C4-2B (cell line): ENCODE measurements around the gene FAM193A.

Experiments
- H3K27ac ChIP-seq: fragments of 450-650 bp; 2 replicates; pipeline ENCODE4 v1.5.1; 2017
- ZFX ChIP-seq: fragments of 450-650 bp; IDR thresholded peaks from 2 replicates; pipeline ENCODE4 v1.6.1; 2017
- TF ChIP-seq, protein P1 (sequence below): fragments of 450-650 bp; conservative IDR thresholded peaks from 2 replicates; pipeline ENCODE4 v1.5.1; 2017; ENCODE audit warnings: mild to moderate bottlenecking

FAM193A gene

DNA sequence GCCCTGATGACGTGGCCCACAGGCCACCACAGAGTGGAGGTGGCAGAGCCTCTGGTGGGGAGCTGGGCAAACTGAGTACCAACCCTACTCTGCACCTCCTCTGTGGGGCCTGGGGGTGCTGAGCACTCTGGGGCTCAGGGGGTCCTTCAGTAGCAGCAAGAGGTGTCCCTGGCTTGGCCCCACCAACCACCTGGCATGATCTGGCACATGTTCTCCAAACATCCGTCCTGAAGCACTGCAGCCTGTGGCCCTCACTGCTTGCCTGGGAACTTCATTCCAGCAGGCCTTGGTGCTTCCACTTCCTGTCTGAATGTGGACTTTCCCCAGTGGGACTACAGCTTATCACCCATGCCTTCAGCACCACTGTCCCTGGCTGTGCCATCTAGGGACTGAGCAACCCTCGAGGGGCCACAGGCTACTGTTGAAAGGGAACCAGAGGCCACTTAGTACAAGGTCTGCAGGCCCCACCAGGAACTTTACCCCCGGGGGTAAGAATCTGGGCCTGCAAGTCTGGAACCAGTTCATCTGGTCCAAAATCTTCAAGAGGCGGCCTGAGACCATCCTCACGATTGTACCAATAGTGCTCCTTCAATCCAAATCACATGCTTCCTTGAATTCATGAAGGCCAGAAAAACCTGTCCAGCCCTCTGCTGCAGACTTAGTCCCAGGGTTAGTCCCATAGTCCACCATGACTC lies 206.5 kb downstream of the FAM193A start:
- 0 out of 2 replicates have a peak overlapping the region, but pooled peaks have one; percentile 1 for H3K27ac ChIP-seq

DNA sequence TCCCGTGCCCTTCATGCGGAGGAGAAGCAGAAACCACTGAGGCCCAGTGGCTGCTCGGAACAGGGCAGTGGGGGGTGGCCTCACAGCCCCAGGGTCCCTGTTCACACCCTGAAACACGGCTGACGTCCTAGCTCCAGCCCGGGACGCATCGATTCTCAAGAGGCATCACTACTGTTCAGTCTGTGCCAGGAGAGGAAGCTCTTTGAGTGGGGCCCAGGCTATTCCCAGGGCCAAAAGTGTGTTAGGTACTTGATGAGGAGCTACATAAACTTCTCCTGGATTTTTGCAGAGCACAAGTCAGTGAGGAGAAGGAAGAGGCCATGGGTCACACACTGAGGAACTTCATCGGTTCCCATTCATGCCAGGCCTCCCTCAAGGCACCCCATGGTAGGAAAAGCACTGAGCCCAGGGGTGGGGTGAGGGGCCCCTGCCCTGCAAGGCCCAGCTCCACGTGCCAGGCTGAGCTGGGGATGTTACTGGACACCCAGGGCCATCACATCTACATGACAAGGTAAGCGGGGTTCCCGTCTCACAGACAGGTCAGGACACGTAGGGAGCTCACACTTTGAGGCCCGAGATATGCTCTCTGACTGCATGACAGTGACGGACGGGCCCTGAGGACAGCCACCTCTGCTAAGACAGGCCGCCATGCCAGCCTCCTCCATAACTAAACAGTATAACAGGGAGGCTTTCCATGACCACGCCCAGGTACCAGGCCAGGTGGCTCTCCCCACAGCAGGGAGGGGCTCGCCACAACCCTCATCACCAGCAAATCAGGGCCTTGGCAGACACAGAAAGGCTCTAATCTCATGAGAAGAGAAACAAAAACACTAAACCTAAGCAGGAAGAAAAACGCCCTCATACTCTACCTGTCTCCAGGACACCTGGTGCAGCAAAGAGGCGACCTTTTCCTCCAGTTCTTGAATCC lies 207.3 kb downstream of the FAM193A start:
- 0 out of 2 replicates have a peak overlapping the region, but pooled peaks have one; percentile 1 for H3K27ac ChIP-seq
- no peak for TF ChIP-seq ZFX
- TF ChIP-seq, protein P1, sequence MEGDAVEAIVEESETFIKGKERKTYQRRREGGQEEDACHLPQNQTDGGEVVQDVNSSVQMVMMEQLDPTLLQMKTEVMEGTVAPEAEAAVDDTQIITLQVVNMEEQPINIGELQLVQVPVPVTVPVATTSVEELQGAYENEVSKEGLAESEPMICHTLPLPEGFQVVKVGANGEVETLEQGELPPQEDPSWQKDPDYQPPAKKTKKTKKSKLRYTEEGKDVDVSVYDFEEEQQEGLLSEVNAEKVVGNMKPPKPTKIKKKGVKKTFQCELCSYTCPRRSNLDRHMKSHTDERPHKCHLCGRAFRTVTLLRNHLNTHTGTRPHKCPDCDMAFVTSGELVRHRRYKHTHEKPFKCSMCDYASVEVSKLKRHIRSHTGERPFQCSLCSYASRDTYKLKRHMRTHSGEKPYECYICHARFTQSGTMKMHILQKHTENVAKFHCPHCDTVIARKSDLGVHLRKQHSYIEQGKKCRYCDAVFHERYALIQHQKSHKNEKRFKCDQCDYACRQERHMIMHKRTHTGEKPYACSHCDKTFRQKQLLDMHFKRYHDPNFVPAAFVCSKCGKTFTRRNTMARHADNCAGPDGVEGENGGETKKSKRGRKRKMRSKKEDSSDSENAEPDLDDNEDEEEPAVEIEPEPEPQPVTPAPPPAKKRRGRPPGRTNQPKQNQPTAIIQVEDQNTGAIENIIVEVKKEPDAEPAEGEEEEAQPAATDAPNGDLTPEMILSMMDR: no peak

More for the DNA sequence above, 206.5 kb downstream of the FAM193A start:
- TF ChIP-seq ZFX: no peak
- TF ChIP-seq, protein P1: no peak

DNA sequence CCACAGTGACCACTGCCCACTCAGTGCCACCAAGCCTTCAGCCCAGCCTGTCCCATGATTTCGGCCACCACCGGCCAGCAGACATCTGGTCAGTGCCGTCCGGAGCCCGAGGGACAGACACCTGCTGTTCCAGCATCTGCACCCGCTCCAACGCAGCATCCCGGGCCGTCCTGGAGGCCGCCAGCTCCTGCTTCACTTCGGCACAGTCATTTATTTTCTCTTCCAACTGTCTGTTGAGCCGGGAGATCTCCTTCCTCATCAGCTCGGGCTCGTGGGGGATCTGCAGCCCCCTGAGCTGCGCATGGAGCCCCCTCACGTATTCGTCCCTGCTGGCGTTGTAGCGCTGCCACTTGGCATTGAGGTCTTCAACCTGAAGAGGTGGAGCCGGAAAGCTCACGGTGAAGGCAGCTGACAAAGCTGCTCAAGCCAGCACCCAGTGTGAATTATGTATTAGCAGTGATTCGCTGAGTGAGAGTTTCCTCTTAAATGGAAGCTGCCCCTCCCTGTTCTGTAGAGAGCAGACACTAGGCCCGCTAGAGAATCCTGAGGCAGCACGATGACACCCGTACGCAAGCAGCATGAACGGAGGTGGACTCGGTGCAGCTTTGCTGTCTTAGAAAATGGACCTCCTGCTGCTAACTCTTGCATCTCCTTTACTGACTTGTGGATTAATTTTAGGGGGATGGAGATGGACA lies 208.3 kb downstream of the FAM193A start:
- H3K27ac ChIP-seq: no peak overlapping the region
- TF ChIP-seq, protein P1: no peak
- TF ChIP-seq ZFX: no peak

DNA sequence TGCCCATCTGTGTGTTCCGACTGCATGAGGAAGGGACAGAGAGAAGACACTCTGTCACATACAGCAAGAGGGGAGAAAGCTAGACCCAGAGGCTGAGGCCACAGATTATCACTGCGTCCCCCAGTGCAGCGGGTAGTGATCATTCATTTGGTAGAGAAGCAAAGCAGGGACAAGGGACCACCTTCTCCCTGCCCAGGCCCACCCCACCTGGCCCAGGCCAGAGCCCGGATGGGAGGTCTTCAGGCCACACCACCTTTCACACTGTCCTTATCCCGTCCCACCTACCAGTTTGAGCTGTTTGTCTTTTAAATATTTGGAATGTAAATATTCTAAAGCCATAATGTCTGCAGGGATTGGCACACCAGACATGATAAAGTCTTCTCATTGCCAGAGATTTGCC lies 209.1 kb downstream of the FAM193A start:
- peak overlapping the region; percentile 39 for H3K27ac ChIP-seq
- TF ChIP-seq, protein P1: no peak
- TF ChIP-seq ZFX: no peak

DNA sequence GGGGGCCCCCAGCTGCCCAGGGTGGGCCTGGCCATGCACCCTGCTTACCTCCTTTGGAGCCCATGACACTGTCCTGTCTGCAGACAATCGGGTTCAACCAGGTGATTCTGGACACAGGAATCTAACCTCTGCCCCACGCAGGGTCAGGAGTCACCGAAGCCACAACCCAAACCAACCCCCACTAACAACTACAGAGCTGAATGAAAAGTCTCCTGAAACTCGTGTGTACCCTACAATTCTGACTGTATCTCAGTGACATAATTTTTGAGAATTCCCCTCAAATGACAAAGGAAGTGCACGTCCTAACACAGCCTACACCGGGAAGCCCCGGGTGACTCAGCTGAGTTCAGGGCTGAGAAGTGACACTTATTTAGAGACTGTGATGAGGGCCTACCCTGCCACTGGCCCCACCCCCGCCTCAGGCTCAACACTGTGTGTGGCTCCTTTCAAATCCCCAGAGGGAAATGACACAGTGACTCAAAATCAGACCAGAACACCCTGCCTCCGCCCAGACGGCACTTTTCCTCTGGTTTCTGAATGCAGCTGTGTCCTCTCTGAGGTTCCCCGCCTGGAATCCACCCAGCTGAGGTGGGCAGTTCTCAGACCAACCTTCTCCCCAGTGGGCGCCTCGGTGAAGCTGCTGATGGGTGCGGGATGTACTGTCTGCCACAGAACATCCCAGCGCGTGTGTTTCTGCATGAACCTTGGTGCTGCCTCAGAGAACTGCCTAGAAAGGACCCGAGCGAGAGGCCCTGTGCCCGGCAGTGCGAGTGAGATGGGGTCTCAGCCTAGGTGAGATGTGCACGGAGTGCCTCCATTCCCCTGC lies 209.7 kb downstream of the FAM193A start:
- TF ChIP-seq, protein P1: no peak
- no peak for TF ChIP-seq ZFX
- peak overlapping the region; percentile 39 for H3K27ac ChIP-seq

DNA sequence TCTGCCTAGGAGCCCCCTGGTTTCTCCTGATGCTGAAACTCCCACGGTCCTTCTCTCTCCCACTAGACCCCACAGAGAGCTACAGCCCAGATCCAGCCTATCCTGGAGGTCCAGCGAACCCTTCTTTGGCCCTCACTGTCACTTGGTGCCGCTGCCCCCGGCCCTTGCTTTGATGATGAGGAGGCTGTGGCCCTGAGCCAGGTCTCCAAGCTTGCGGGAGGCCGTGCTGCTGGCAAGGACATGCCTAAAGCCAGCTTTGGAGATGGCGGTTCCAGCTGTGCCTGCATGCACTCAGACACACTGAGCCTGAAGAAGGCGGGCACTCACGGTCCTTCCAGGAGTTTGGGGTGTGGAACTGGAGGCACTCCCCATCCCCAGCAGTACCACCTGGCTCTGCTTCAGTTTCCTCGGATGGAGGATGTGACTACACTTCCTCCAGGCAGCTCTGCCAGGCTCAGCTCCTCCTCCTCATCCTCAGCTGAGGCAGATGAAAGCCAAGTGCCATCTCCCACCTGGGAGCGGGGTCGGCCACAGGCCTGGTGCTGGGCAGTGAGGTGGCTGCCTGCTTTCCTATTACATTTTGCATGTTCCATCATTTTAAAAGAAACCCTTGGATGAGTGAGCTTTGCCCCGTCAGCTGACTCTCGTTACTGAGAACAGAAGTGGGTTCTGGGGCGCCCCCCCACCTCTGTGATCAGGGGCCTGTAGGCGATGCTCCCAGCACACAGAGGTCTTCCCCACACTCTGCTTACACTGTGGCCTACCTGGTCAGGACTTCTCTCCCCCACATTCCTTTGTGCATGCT lies 210.6 kb downstream of the FAM193A start:
- H3K27ac ChIP-seq: no peak overlapping the region

More for the DNA sequence above, 210.6 kb downstream of the FAM193A start:
- no peak for TF ChIP-seq ZFX
- TF ChIP-seq, protein P1: no peak
